ENCODE data around the gene TMEM61. TPM values are rescaled to one million over a fixed set of nuclear protein-coding genes. Genes with fewer than 3 reads are reported as not detected.

TMEM61 gene
- polyA plus RNA-seq, 1 of the 3 experiments (the other 2 are of a cell fraction): not detected

DNA sequence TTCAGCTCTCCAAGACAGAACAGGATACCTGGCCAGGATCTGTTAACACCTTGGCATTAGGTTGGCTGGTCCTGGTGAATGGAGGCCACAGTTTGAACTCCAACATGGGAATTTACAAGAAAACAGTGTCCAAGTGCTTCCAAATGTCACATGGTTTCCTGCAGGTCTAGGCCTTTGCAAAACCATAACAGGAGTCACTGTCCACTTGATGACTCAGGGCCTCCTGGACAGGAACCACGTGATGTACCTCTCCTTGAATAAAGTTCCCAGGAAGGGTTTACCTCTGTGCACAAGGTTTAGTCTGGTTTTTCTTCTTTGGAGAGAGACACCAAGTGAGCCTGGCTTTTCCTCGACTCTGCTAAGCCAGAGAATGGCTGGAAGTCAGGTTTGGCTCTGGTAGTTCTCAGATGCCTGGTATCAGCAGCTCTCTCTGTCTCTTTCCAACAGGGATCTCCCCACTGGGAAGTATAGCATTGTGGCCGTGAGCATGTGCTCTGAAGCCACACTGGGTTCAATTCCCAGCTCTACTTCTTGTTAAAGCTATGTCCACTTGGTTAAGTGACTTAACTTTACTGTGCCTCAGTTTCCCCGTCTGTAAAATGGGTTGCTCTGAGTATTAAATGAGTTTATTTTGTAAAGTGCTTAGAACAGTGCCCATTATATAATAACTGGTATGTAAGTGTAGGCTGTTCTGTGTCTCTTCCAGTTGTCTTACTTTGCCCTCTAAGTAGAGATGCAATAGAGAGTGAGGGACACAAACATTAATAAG is 27.3 kb upstream of the TMEM61 start (continued):
- TF ChIP-seq FOXM1 (IDR thresholded peaks at IDR 0.05; ENCODE audit: low read depth): no peak
- TF ChIP-seq GATA2 (CRISPR knock-in tag; IDR thresholded peaks at IDR 0.05): no peak
- TF ChIP-seq RXRA (IDR thresholded peaks at IDR 0.05; ENCODE audit: borderline replicate concordance, low read depth): no peak
- TF ChIP-seq TAF1 (IDR thresholded peaks at IDR 0.05; ENCODE audit: borderline replicate concordance, low read depth, low read length): no peak
- no peak for TF ChIP-seq ELF1 (IDR thresholded peaks at IDR 0.05)
- TF ChIP-seq, protein P1, sequence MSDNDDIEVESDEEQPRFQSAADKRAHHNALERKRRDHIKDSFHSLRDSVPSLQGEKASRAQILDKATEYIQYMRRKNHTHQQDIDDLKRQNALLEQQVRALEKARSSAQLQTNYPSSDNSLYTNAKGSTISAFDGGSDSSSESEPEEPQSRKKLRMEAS (IDR thresholded peaks at IDR 0.05; ENCODE audit: low read depth): no peak
- TF ChIP-seq, protein P2, sequence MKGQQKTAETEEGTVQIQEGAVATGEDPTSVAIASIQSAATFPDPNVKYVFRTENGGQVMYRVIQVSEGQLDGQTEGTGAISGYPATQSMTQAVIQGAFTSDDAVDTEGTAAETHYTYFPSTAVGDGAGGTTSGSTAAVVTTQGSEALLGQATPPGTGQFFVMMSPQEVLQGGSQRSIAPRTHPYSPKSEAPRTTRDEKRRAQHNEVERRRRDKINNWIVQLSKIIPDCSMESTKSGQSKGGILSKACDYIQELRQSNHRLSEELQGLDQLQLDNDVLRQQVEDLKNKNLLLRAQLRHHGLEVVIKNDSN (IDR thresholded peaks at IDR 0.05; ENCODE audit: borderline replicate concordance, low read depth): no peak

DNA sequence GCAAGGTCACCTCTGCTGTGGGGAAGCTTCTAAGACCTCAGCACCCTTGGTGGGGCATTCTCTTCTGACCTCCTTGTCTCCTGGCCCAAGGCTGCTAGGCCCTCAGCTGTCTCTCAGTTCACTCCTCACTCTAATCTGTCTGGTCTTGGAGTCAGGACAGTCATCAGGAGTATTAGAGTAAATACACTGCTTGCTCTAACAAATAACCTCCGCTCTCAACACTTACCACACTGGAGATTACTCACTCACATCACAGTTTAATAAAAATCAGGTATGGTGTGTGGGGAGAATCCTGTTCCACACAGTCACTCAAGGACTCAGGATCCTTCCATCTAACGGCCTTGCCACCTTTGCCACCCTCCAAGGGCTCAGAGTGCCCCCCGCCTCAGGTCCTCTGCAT is 26.6 kb upstream of the TMEM61 start:
- H2AFZ ChIP-seq (ENCODE audit: low read depth): no peak overlapping the region
- TF ChIP-seq, protein P1 (IDR thresholded peaks at IDR 0.05; ENCODE audit: low read depth): no peak
- no peak for TF ChIP-seq TEAD4 (IDR thresholded peaks at IDR 0.05; ENCODE audit: borderline replicate concordance, insufficient read depth)
- TF ChIP-seq SMC3 (IDR thresholded peaks at IDR 0.05; ENCODE audit: low read depth, low read length): no peak
- no peak for TF ChIP-seq GATA2 (CRISPR knock-in tag; IDR thresholded peaks at IDR 0.05)
- no peak for TF ChIP-seq FOXJ3 (CRISPR knock-in tag; IDR thresholded peaks at IDR 0.05)
- no peak for TF ChIP-seq FOSL2 (IDR thresholded peaks at IDR 0.05; ENCODE audit: borderline replicate concordance, low read depth)
- TF ChIP-seq, protein P2 (IDR thresholded peaks at IDR 0.05; ENCODE audit: borderline replicate concordance, low read depth): no peak
- TF ChIP-seq, protein P3, sequence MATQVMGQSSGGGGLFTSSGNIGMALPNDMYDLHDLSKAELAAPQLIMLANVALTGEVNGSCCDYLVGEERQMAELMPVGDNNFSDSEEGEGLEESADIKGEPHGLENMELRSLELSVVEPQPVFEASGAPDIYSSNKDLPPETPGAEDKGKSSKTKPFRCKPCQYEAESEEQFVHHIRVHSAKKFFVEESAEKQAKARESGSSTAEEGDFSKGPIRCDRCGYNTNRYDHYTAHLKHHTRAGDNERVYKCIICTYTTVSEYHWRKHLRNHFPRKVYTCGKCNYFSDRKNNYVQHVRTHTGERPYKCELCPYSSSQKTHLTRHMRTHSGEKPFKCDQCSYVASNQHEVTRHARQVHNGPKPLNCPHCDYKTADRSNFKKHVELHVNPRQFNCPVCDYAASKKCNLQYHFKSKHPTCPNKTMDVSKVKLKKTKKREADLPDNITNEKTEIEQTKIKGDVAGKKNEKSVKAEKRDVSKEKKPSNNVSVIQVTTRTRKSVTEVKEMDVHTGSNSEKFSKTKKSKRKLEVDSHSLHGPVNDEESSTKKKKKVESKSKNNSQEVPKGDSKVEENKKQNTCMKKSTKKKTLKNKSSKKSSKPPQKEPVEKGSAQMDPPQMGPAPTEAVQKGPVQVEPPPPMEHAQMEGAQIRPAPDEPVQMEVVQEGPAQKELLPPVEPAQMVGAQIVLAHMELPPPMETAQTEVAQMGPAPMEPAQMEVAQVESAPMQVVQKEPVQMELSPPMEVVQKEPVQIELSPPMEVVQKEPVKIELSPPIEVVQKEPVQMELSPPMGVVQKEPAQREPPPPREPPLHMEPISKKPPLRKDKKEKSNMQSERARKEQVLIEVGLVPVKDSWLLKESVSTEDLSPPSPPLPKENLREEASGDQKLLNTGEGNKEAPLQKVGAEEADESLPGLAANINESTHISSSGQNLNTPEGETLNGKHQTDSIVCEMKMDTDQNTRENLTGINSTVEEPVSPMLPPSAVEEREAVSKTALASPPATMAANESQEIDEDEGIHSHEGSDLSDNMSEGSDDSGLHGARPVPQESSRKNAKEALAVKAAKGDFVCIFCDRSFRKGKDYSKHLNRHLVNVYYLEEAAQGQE (IDR thresholded peaks at IDR 0.05; ENCODE audit: low read depth, low read length): no peak
- no peak for TF ChIP-seq POLR2AphosphoS5 (IDR thresholded peaks at IDR 0.05; ENCODE audit: low read depth, low read length)
- no peak for TF ChIP-seq TAF1 (IDR thresholded peaks at IDR 0.05; ENCODE audit: borderline replicate concordance, low read depth, low read length)
- TF ChIP-seq RXRA (IDR thresholded peaks at IDR 0.05; ENCODE audit: borderline replicate concordance, low read depth): no peak
- TF ChIP-seq, protein P4, sequence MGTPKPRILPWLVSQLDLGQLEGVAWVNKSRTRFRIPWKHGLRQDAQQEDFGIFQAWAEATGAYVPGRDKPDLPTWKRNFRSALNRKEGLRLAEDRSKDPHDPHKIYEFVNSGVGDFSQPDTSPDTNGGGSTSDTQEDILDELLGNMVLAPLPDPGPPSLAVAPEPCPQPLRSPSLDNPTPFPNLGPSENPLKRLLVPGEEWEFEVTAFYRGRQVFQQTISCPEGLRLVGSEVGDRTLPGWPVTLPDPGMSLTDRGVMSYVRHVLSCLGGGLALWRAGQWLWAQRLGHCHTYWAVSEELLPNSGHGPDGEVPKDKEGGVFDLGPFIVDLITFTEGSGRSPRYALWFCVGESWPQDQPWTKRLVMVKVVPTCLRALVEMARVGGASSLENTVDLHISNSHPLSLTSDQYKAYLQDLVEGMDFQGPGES (IDR thresholded peaks at IDR 0.05; ENCODE audit: low read depth, low read length): no peak
- no peak for TF ChIP-seq YY1 (IDR thresholded peaks at IDR 0.05; ENCODE audit: low read depth)
- no peak for TF ChIP-seq MXI1 (IDR thresholded peaks at IDR 0.05; ENCODE audit: low read depth, low read length)
- TF ChIP-seq SIN3A (IDR thresholded peaks at IDR 0.05; ENCODE audit: borderline replicate concordance, low read depth, low read length): no peak
- TF ChIP-seq GABPA (IDR thresholded peaks at IDR 0.05; ENCODE audit: low read depth): no peak
- no peak for TF ChIP-seq FOXM1 (IDR thresholded peaks at IDR 0.05; ENCODE audit: low read depth)
- TF ChIP-seq, protein P5, sequence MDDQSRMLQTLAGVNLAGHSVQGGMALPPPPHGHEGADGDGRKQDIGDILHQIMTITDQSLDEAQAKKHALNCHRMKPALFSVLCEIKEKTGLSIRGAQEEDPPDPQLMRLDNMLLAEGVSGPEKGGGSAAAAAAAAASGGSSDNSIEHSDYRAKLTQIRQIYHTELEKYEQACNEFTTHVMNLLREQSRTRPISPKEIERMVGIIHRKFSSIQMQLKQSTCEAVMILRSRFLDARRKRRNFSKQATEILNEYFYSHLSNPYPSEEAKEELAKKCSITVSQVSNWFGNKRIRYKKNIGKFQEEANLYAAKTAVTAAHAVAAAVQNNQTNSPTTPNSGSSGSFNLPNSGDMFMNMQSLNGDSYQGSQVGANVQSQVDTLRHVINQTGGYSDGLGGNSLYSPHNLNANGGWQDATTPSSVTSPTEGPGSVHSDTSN (IDR thresholded peaks at IDR 0.05): no peak
- no peak for TF ChIP-seq NRF1 (IDR thresholded peaks at IDR 0.05; ENCODE audit: low read depth, low read length)
- no peaks in the 10 kb centered on the region for H3K9me2 ChIP-seq
- H4K20me1 ChIP-seq (ENCODE audit: insufficient read depth): no peaks in the 10 kb centered on the region
- H3K4me3 ChIP-seq (ENCODE audit: low read depth in 2 of 2, low read length in 1 of 2): no peak overlapping the region
- no peak overlapping the region for H3K27ac ChIP-seq (ENCODE audit: low read depth in 2 of 2, low read length in 1 of 2)
- no peaks in the 10 kb centered on the region for H3K9me3 ChIP-seq
- H3K36me3 ChIP-seq (replicated peaks in 1 of 2; ENCODE audit: control insufficient read depth in 1 of 2, insufficient read depth in 2 of 2, low read length in 1 of 2): no peaks in the 10 kb centered on the region
- no peak overlapping the region for H3K9ac ChIP-seq
- POLR2A ChIA-PET: no interaction called here
- no peaks in the 10 kb centered on the region for H3K27me3 ChIP-seq (ENCODE audit: insufficient read depth)
- H3K4me2 ChIP-seq: no peak overlapping the region
- CTCF ChIA-PET: interaction anchor here (12.1 to 15.1 kb wide), 2 partner anchors 44 to 63 kb away, joined by 302 to 390 read pairs; partner anchors contain the start of gene BSND
- H3K79me2 ChIP-seq (ENCODE audit: insufficient read depth): no peaks in the 10 kb centered on the region
- peaks cover 6% of the 10 kb centered on the region for H3F3A ChIP-seq (replicated peaks; ENCODE audit: insufficient read depth)
- peaks cover 7 to 9% of the 10 kb centered on the region in 2 experiments; a peak in 2 of 4 replicates for H3K4me1 ChIP-seq (ENCODE audit: control insufficient read depth in 1 of 2, insufficient read depth in 2 of 2, low read depth in 1 of 2, low read length in 1 of 2)
- DNase-seq: no peak
- WGBS (ENCODE audit: low lambda C conversion rate): 74% methylated on average over 3 of the region's 3 CpGs

Data from SK-N-SH (cell line).